SU-DHL-6 (cell line): ENCODE results near the gene FKBP15.

Experiments used
- H2AFZ ChIP-seq: fragments of 200-600 bp; sonication (generic); 2 replicates; pipeline ENCODE4 v1.6.1; 2014; ENCODE audit warnings: low read depth, mild to moderate bottlenecking, moderate library complexity, mixed read lengths, antibody characterized with exemption, low read length; ENCODE audit not compliant: severe bottlenecking
- H3F3A ChIP-seq: fragments of 200-600 bp; shearing (Covaris generic); 2 replicates; pipeline ENCODE4 v1.6.0; 2016; ENCODE audit warnings: antibody characterized with exemption, mild to moderate bottlenecking; ENCODE audit not compliant: insufficient read depth
- H3K27ac ChIP-seq: fragments of 200-600 bp; sonication (generic); 2 replicates; pipeline ENCODE4 v1.5.1; 2016; ENCODE audit warnings: low read depth, mild to moderate bottlenecking, low read length, moderate library complexity, mixed read lengths
- H3K27me3 ChIP-seq: fragments of 200-600 bp; sonication (generic), shearing (Covaris generic); 2 replicates; pipeline ENCODE4 v1.6.0; 2014; ENCODE audit warnings: mild to moderate bottlenecking, low read length
- H3K36me3 ChIP-seq: fragments of 200-600 bp; sonication (generic); 2 replicates; pipeline ENCODE4 v1.6.1; 2014; ENCODE audit warnings: mild to moderate bottlenecking, low read length, mixed read lengths
- H3K4me2 ChIP-seq: fragments of 300-600, 200-600 bp; shearing (Covaris generic), sonication (generic); 2 replicates; pipeline ENCODE4 v1.6.0; 2014; ENCODE audit warnings: low read length, low read depth, mild to moderate bottlenecking; ENCODE audit not compliant: poor library complexity, severe bottlenecking
- H3K4me3 ChIP-seq: fragments of 200-600 bp; sonication (generic); 2 replicates; pipeline ENCODE4 v1.5.1; 2014; ENCODE audit warnings: antibody characterized with exemption, low read length, mild to moderate bottlenecking, mixed read lengths; ENCODE audit not compliant: insufficient read depth, poor library complexity, severe bottlenecking
- H3K79me2 ChIP-seq: fragments of 200-600 bp; sonication (generic); 2 replicates; pipeline ENCODE4 v1.6.1; 2014; ENCODE audit warnings: mild to moderate bottlenecking, low read length, moderate library complexity; ENCODE audit not compliant: insufficient read depth
- H3K9ac ChIP-seq: fragments of 200-600 bp; sonication (generic); 2 replicates; pipeline ENCODE4 v1.7.0; 2014; ENCODE audit warnings: mild to moderate bottlenecking, low read length
- H3K9me2 ChIP-seq: fragments of 200-600 bp; sonication (generic); replicated peaks from 2 replicates; pipeline ENCODE4 v1.6.1; 2014; ENCODE audit warnings: low read length; ENCODE audit not compliant: insufficient read depth
- H3K9me3 ChIP-seq: fragments of 200-600 bp; sonication (generic); 2 replicates; pipeline ENCODE4 v1.6.1; 2014; ENCODE audit warnings: low read length, mixed read lengths; ENCODE audit not compliant: insufficient read depth
- H4K20me1 ChIP-seq: fragments of 200-600 bp; sonication (generic); 2 replicates; pipeline ENCODE4 v1.6.1; 2014; ENCODE audit warnings: low read depth, mild to moderate bottlenecking, antibody characterized with exemption, low read length, moderate library complexity, mixed read lengths
- CTCF ChIP-seq: fragments of 200-600 bp; sonication (generic); IDR thresholded peaks from one replicate; pipeline ENCODE4 v1.5.1; 2017; ENCODE audit warnings: antibody characterized with exemption, mild to moderate bottlenecking, low read length, moderate library complexity; ENCODE audit not compliant: insufficient read depth, poor library complexity, severe bottlenecking
- EZH2phosphoT487 ChIP-seq: fragments of 200-600 bp; sonication (generic), shearing (Covaris generic); conservative IDR thresholded peaks from 2 replicates; pipeline ENCODE4 v1.6.1; 2018; ENCODE audit warnings: mild to moderate bottlenecking, antibody characterized with exemption, low read length, moderate library complexity, mixed read lengths

Gene FKBP15

DNA sequence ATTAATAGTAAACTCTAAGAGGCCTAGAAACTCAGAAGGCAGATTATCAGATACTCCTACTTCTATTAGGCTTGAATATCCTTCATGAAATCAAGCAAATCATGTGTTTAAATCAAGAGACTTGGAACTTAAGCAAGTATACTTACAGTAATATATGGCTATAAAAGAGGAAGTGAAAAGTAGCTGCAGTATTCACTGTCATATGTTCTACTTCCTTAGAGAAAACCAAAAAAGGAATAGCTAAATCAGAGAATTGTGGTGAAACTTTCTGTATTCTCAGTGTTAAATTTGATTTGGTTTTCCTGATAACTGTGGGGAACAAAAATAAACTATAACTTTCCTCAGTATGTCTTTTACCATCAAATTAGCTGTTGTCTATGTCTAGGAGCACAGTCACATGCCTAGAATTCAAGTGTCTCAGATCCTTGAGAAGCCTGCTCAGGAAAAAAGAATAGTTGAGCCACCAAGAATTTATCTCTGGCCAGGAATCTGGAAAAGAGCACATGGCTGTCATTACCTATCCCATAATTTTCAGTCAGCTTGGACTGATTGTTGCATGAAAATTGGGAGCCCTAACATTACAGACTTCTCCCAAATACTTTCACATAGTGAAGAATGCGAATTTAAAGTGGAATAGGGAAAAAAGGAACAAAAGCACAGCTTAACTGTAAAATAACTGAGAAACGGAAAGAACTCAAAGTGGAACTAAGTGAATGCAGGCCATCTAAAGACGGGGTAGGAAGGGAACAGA, 1.7 kb downstream of the FKBP15 start:
- Histone ChIP-seq H3F3A (peaks cover 20% of the 10 kb centered on the region), H3K4me3 (peak overlapping the region; percentile 90), H3K36me3 (peaks cover 7% of the 10 kb centered on the region; the same call in 1 of the 2 replicates), H3K9me2 (no peaks in the 10 kb centered on the region), H2AFZ (no peak overlapping the region), H3K9me3 (no peaks in the 10 kb centered on the region), H3K9ac (peak overlapping the region; percentile 93), H4K20me1 (peaks cover 19% of the 10 kb centered on the region; the same call in 1 of the 2 replicates), H3K27me3 (no peaks in the 10 kb centered on the region), H3K4me2 (peak overlapping the region; percentile 98), H3K27ac (peak overlapping the region; percentile 80), H3K79me2 (peaks cover 69% of the 10 kb centered on the region)
- TF ChIP-seq EZH2phosphoT487 (no peak), CTCF (no peak)

GRCh38 chr9:113216406-113216805, 4.7 kb downstream of the FKBP15 start:
- no peak overlapping the region for H3K27ac ChIP-seq
- H3K27me3 ChIP-seq = no peaks in the 10 kb centered on the region
- H4K20me1 ChIP-seq = peaks cover 22% of the 10 kb centered on the region; the same call in 1 of the 2 replicates
- H3K9me2 ChIP-seq = no peaks in the 10 kb centered on the region
- H3K4me2 ChIP-seq = no peak overlapping the region
- no peaks in the 10 kb centered on the region for H3K9me3 ChIP-seq
- peaks cover 7% of the 10 kb centered on the region; the same call in 1 of the 2 replicates for H3K36me3 ChIP-seq
- peaks cover 20% of the 10 kb centered on the region for H3F3A ChIP-seq
- peaks cover 85% of the 10 kb centered on the region for H3K79me2 ChIP-seq
- TF ChIP-seq CTCF (no peak), EZH2phosphoT487 (no peak)
- H3K9ac ChIP-seq = no peak overlapping the region
- no peak overlapping the region for H2AFZ ChIP-seq
- no peak overlapping the region for H3K4me3 ChIP-seq

DNA sequence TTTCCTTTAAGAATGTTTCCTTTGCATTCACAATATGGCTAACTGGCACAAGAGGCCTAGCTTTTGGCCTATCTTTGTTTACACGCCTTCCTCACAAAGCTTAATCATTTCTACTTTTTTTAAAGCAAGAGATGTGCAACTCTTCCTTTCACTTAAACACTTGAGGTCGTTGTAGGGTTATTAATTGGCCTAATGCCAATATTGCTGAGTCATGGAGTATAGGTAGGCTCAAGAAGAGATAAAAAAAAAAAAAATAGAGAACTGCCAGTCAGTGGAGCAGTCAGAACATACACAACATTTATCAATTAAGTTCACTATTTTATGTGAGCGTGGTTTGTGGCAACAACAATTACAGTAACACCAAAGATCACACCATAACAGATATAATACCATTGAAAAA, 5.9 kb downstream of the FKBP15 start:
- H3K9me2 ChIP-seq = no peaks in the 10 kb centered on the region
- H3K4me3 ChIP-seq = no peak overlapping the region
- peaks cover 22% of the 10 kb centered on the region; the same call in 1 of the 2 replicates for H4K20me1 ChIP-seq
- no peaks in the 10 kb centered on the region for H3K27me3 ChIP-seq
- no peak overlapping the region for H3K27ac ChIP-seq
- no peak overlapping the region for H3K9ac ChIP-seq
- no peaks in the 10 kb centered on the region for H3K9me3 ChIP-seq
- H3F3A ChIP-seq = peaks cover 18% of the 10 kb centered on the region
- peaks cover 7% of the 10 kb centered on the region; the same call in 1 of the 2 replicates for H3K36me3 ChIP-seq
- H3K4me2 ChIP-seq = no peak overlapping the region
- no peak overlapping the region for H2AFZ ChIP-seq
- TF ChIP-seq EZH2phosphoT487 (no peak), CTCF (no peak)
- H3K79me2 ChIP-seq = peaks cover 75% of the 10 kb centered on the region
